Measurements from ENCODE around the gene CUTA. TPM values are rescaled to one million over a fixed set of nuclear protein-coding genes. Genes with fewer than 3 reads are reported as not detected.
A peak's percentile ranks its signal among the peaks of the same experiment; 100 is the strongest.

CUTA gene
- polyA plus RNA-seq, 1 experiment = 298 TPM

- TF ChIP-seq, protein P1, sequence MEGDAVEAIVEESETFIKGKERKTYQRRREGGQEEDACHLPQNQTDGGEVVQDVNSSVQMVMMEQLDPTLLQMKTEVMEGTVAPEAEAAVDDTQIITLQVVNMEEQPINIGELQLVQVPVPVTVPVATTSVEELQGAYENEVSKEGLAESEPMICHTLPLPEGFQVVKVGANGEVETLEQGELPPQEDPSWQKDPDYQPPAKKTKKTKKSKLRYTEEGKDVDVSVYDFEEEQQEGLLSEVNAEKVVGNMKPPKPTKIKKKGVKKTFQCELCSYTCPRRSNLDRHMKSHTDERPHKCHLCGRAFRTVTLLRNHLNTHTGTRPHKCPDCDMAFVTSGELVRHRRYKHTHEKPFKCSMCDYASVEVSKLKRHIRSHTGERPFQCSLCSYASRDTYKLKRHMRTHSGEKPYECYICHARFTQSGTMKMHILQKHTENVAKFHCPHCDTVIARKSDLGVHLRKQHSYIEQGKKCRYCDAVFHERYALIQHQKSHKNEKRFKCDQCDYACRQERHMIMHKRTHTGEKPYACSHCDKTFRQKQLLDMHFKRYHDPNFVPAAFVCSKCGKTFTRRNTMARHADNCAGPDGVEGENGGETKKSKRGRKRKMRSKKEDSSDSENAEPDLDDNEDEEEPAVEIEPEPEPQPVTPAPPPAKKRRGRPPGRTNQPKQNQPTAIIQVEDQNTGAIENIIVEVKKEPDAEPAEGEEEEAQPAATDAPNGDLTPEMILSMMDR (IDR thresholded peaks at IDR 0.05; ENCODE audit: low read depth, low read length) = no peak
- ChIA-PET CTCF (interaction anchor here (0.6 kb wide), 1 partner anchor 291 kb away, joined by 4 read pairs; no protein-coding TSS in a partner anchor), POLR2A (no interaction called here)
- Histone ChIP-seq H3K27me3 (ENCODE audit: control insufficient read depth, insufficient read depth, low read length) (no peaks in the 10 kb centered on the region), H3K27ac (ENCODE audit: low read depth, low read length) (no peak overlapping the region), H3K9me3 (ENCODE audit: control insufficient read depth, insufficient read depth, low read length) (no peaks in the 10 kb centered on the region), H3K4me3 (ENCODE audit: low read depth, low read length) (no peak overlapping the region)
- no peak for DNase-seq (ENCODE audit: low read depth, low spot score)
Measured at GRCh38 chr6:33452496-33452895, 34.6 kb upstream of the CUTA start.

GRCh38 chr6:33451606-33452005 lies 33.7 kb upstream of the CUTA start:
- TF ChIP-seq, protein P1 (IDR thresholded peaks at IDR 0.05; ENCODE audit: low read depth, low read length) = no peak
- H3K4me3 ChIP-seq (ENCODE audit: low read depth, low read length) = no peak overlapping the region
- no peaks in the 10 kb centered on the region for H3K27me3 ChIP-seq (ENCODE audit: control insufficient read depth, insufficient read depth, low read length)
- CTCF ChIA-PET = no interaction called here
- POLR2A ChIA-PET = interaction anchor here (0.6 kb wide), 1 partner anchor 134 kb away, joined by 3 read pairs; the partner anchor contains the start of gene ZBTB22
- no peak for DNase-seq (ENCODE audit: low read depth, low spot score)
- H3K9me3 ChIP-seq (ENCODE audit: control insufficient read depth, insufficient read depth, low read length) = no peaks in the 10 kb centered on the region
- no peak overlapping the region for H3K27ac ChIP-seq (ENCODE audit: low read depth, low read length)

DNA sequence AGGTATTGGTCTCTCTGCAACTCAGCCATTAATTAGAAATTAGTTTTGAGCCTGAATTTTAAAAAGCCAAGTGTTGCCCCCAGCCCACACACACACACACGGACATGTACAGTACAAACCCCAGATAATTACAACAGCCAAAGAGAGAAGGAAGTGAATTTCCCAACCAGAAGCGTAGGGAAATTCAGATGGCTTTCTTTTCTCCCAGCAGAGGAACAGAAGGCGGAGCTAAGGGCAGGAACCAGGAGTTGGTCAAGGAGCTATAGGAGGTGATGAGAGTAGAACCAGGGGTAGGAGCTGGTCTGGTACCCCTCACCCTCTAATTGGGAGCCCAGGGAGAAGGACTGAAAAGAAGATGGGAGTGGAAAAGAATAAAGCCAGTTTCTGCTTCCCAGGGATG lies 32.5 kb upstream of the CUTA start:
- DNase-seq (ENCODE audit: low read depth, low spot score) = no peak
- ChIA-PET POLR2A (no interaction called here), CTCF (interaction anchor here (0.9 kb wide), 1 partner anchor 60 kb away, joined by 3 read pairs; no protein-coding TSS in a partner anchor)
- Histone ChIP-seq H3K9me3 (ENCODE audit: control insufficient read depth, insufficient read depth, low read length) (no peaks in the 10 kb centered on the region), H3K4me3 (ENCODE audit: low read depth, low read length) (no peak overlapping the region), H3K27me3 (ENCODE audit: control insufficient read depth, insufficient read depth, low read length) (no peaks in the 10 kb centered on the region), H3K27ac (ENCODE audit: low read depth, low read length) (peak overlapping the region; percentile 11)
- TF ChIP-seq, protein P1 (IDR thresholded peaks at IDR 0.05; ENCODE audit: low read depth, low read length) = no peak

GRCh38 chr6:33446356-33446755 lies 28.4 kb upstream of the CUTA start:
- CTCF ChIA-PET = no interaction called here
- H3K4me3 ChIP-seq (ENCODE audit: low read depth, low read length) = no peak overlapping the region
- no peak overlapping the region for H3K27ac ChIP-seq (ENCODE audit: low read depth, low read length)
- POLR2A ChIA-PET = interaction anchor here (1.0 kb wide), 1 partner anchor 8 kb away, joined by 3 read pairs; the partner anchor contains the start of gene ZBTB9
- H3K27me3 ChIP-seq (ENCODE audit: control insufficient read depth, insufficient read depth, low read length) = no peaks in the 10 kb centered on the region
- TF ChIP-seq, protein P1 (IDR thresholded peaks at IDR 0.05; ENCODE audit: low read depth, low read length) = no peak
- H3K9me3 ChIP-seq (ENCODE audit: control insufficient read depth, insufficient read depth, low read length) = no peaks in the 10 kb centered on the region
- DNase-seq (ENCODE audit: low read depth, low spot score) = no peak

- CTCF ChIA-PET = no interaction called here
- DNase-seq (ENCODE audit: low read depth, low spot score) = no peak
Measured at GRCh38 chr6:33445119-33445603, 27.3 kb upstream of the CUTA start.

More at GRCh38 chr6:33445119-33445603, 27.3 kb upstream of the CUTA start:
- Histone ChIP-seq H3K4me3 (ENCODE audit: low read depth, low read length) (no peak overlapping the region), H3K27me3 (ENCODE audit: control insufficient read depth, insufficient read depth, low read length) (no peaks in the 10 kb centered on the region), H3K27ac (ENCODE audit: low read depth, low read length) (no peak overlapping the region), H3K9me3 (ENCODE audit: control insufficient read depth, insufficient read depth, low read length) (no peaks in the 10 kb centered on the region)
- TF ChIP-seq, protein P1 (IDR thresholded peaks at IDR 0.05; ENCODE audit: low read depth, low read length) = no peak
- POLR2A ChIA-PET = interaction anchor here (0.6 to 1.1 kb wide), 3 partner anchors 9 to 31 kb away, joined by 3 to 5 read pairs (median 4); partner anchors contain the start of gene ZBTB9

All from AG04450 (cell line).